Fibroblast of skin of back (primary cell): ENCODE data around the gene CAPS.

ENCODE experiments used
- DNase-seq: peaks from one replicate; pipeline ENCODE4 v3.0.0-alpha.2; 2013

The CAPS gene

GRCh38 chr19:5891938-5892771 lies 21.9 kb upstream of the CAPS start:
- DNase-seq = no peak

- no peak for DNase-seq
These were observed 21.2 kb upstream of the CAPS start for GRCh38 chr19:5892772-5893275.

- no peak for DNase-seq
These were observed 20.7 kb upstream of the CAPS start for GRCh38 chr19:5893296-5893903.

- no peak for DNase-seq
These were observed 19.9 kb upstream of the CAPS start for GRCh38 chr19:5893907-5894703.

GRCh38 chr19:5894704-5895349 lies 19.2 kb upstream of the CAPS start:
- no peak for DNase-seq

GRCh38 chr19:5895409-5895808 lies 18.6 kb upstream of the CAPS start:
- no peak for DNase-seq

GRCh38 chr19:5895890-5896289 lies 18.2 kb upstream of the CAPS start:
- DNase-seq = no peak

GRCh38 chr19:5896365-5897076 lies 17.5 kb upstream of the CAPS start:
- no peak for DNase-seq

GRCh38 chr19:5897189-5897969 lies 16.7 kb upstream of the CAPS start:
- no peak for DNase-seq

- DNase-seq = no peak
These were observed 14.1 kb upstream of the CAPS start for GRCh38 chr19:5899728-5900526.

- no peak for DNase-seq
These were observed 13.1 kb upstream of the CAPS start for GRCh38 chr19:5900976-5901375.

- DNase-seq = peak; percentile 64
These were observed 10.9 kb upstream of the CAPS start for GRCh38 chr19:5903056-5903623.

- DNase-seq = peak; percentile 94
These were observed 10.3 kb upstream of the CAPS start, which contains the start of gene NDUFA11 for GRCh38 chr19:5903624-5904351. Gene NDUFA11 (minus strand): TSS chr19:5903790. CDS start chr19:5903708, 82 bp downstream.

- DNase-seq = peak; percentile 100
These were observed 9.5 kb upstream of the CAPS start, which contains the start of gene VMAC for GRCh38 chr19:5904352-5905113. Gene VMAC (plus strand): TSS chr19:5904872. CDS start chr19:5904891, 19 bp downstream.

- DNase-seq = no peak
These were observed 8.8 kb upstream of the CAPS start for GRCh38 chr19:5905114-5905778.

GRCh38 chr19:5907241-5907640 lies 6.8 kb upstream of the CAPS start:
- no peak for DNase-seq

- no peak for DNase-seq
These were observed 5.1 kb upstream of the CAPS start for GRCh38 chr19:5908773-5909442.
